Activated CD4-positive, alpha-beta T cell treated with anti-CD3 and anti-CD28 coated beads, Interleukin-2, amount 50 U/mL, for 1 hour (primary cell): Measurements from ENCODE around the gene PPP3R2.
"Not testable (repeated sequence)": the region's sequence is repeated elsewhere in the genome, so short reads cannot be mapped to it uniquely, and the experiment has no call there.

Source experiments
- DNase-seq: peaks from one replicate; pipeline ENCODE4 v3.0.0-alpha.2; 2020

PPP3R2 gene

GRCh38 chr9:101594796-101595195 lies at the start of gene PPP3R2:
PPP3R2 (minus strand) TSS chr9:101594969; CDS start chr9:101594921, 48 bp downstream.
- no peak for DNase-seq

GRCh38 chr9:101639785-101640665 lies 45.3 kb upstream of the PPP3R2 start:
- DNase-seq, result no peak

GRCh38 chr9:101639311-101639710 lies 44.5 kb upstream of the PPP3R2 start:
- DNase-seq, result no peak

GRCh38 chr9:101636247-101636646 lies 41.5 kb upstream of the PPP3R2 start:
- no peak for DNase-seq

GRCh38 chr9:101635473-101635872 lies 40.7 kb upstream of the PPP3R2 start:
- DNase-seq, result no peak

GRCh38 chr9:101634741-101635409 lies 40.1 kb upstream of the PPP3R2 start:
- no peak for DNase-seq

GRCh38 chr9:101632611-101633010 lies 37.8 kb upstream of the PPP3R2 start:
- DNase-seq, result no peak

GRCh38 chr9:101631892-101632291 lies 37.1 kb upstream of the PPP3R2 start:
- no peak for DNase-seq

- DNase-seq, result no peak
Measured at GRCh38 chr9:101629636-101630035, 34.9 kb upstream of the PPP3R2 start.

GRCh38 chr9:101628173-101628572 lies 33.4 kb upstream of the PPP3R2 start:
- DNase-seq, result no peak

GRCh38 chr9:101626295-101626694 lies 31.5 kb upstream of the PPP3R2 start:
- no peak for DNase-seq

GRCh38 chr9:101625876-101626275 lies 31.1 kb upstream of the PPP3R2 start:
- DNase-seq, result no peak

GRCh38 chr9:101620452-101620851 lies 25.7 kb upstream of the PPP3R2 start:
- no peak for DNase-seq

- DNase-seq, result no peak
Measured at GRCh38 chr9:101618698-101619097, 23.9 kb upstream of the PPP3R2 start.

GRCh38 chr9:101605547-101605946 lies 10.8 kb upstream of the PPP3R2 start:
- DNase-seq, result no peak

GRCh38 chr9:101604296-101604695 lies 9.5 kb upstream of the PPP3R2 start:
- no peak for DNase-seq

- DNase-seq, result no peak
Measured at GRCh38 chr9:101601904-101602765, 7.4 kb upstream of the PPP3R2 start.

- DNase-seq, result no peak
Measured at GRCh38 chr9:101593345-101593744, 1.4 kb downstream of the PPP3R2 start.

GRCh38 chr9:101592788-101593187 lies 2.0 kb downstream of the PPP3R2 start:
- no peak for DNase-seq

GRCh38 chr9:101591787-101592446 lies 2.9 kb downstream of the PPP3R2 start:
- DNase-seq, result no peak

- no peak for DNase-seq
Measured at GRCh38 chr9:101590901-101591300, 3.9 kb downstream of the PPP3R2 start.

GRCh38 chr9:101590074-101590473 lies 4.7 kb downstream of the PPP3R2 start:
- DNase-seq, result not testable (repeated sequence)
